Karpas-422 (cell line): Measurements from ENCODE around the gene ARL9. TPM values are rescaled to one million over a fixed set of nuclear protein-coding genes. Genes with fewer than 3 reads are reported as not detected.
A peak's percentile ranks its signal among the peaks of the same experiment; 100 is the strongest.

ENCODE experiments used
- DNase-seq: peaks from one replicate; pipeline ENCODE4 v3.0.0-alpha.2; 2015
- H2AFZ ChIP-seq: fragments of 200-600 bp; sonication (generic); 2 replicates; pipeline ENCODE4 v1.6.1; 2014; ENCODE audit warnings: antibody characterized with exemption, low read length, mixed read lengths
- H3K27ac ChIP-seq: fragments of 200-600 bp; sonication (generic); 2 replicates; pipeline ENCODE4 v1.5.1; 2014; ENCODE audit warnings: mild to moderate bottlenecking, low read length, moderate library complexity
- H3K27me3 ChIP-seq: fragments of 200-600 bp; sonication (generic); 2 replicates; pipeline ENCODE4 v1.6.1; 2014; ENCODE audit warnings: low read length, mixed read lengths
- H3K36me3 ChIP-seq: fragments of 200-600 bp; sonication (generic); 2 replicates; pipeline ENCODE4 v1.6.1; 2014; ENCODE audit warnings: low read length, mixed read lengths; ENCODE audit not compliant: insufficient read depth
- H3K4me1 ChIP-seq: fragments of 200-600 bp; sonication (generic); 2 replicates; pipeline ENCODE4 v1.6.1; 2014; ENCODE audit warnings: mild to moderate bottlenecking, low read length, mixed read lengths
- H3K4me2 ChIP-seq: fragments of 200-600 bp; sonication (generic); 2 replicates; pipeline ENCODE4 v1.6.1; 2014; ENCODE audit warnings: low read length, low read depth, mild to moderate bottlenecking; ENCODE audit not compliant: poor library complexity, severe bottlenecking
- H3K4me3 ChIP-seq: fragments of 200-600 bp; sonication (generic); 2 replicates; pipeline ENCODE4 v1.5.1; 2014; ENCODE audit warnings: mild to moderate bottlenecking, antibody characterized with exemption, low read length, mixed read lengths
- H3K79me2 ChIP-seq: fragments of 200-600 bp; sonication (generic); 2 replicates; pipeline ENCODE4 v1.6.1; 2014; ENCODE audit warnings: mild to moderate bottlenecking, low read length, mixed read lengths
- H3K9ac ChIP-seq: fragments of 200-600 bp; sonication (generic); 2 replicates; pipeline ENCODE4 v1.6.0; 2014; ENCODE audit warnings: low read length
- H3K9me2 ChIP-seq: fragments of 200-600 bp; sonication (generic), shearing (Covaris generic); replicated peaks from 2 replicates; pipeline ENCODE4 v1.6.0; 2014; ENCODE audit warnings: mild to moderate bottlenecking, low read length, moderate library complexity; ENCODE audit not compliant: insufficient read depth
- H3K9me3 ChIP-seq: fragments of 300-700, 200-600 bp; sonication (generic); 2 replicates; pipeline ENCODE4 v1.6.1; 2014; ENCODE audit warnings: low read length, mixed read lengths
- H4K20me1 ChIP-seq: fragments of 200-600 bp; sonication (generic); 2 replicates; pipeline ENCODE4 v1.6.1; 2014; ENCODE audit warnings: mild to moderate bottlenecking, antibody characterized with exemption, low read length, low read depth; ENCODE audit not compliant: insufficient read depth
- total RNA-seq: library from RNA; depleted of rRNA; stranded (reverse); fragments of >200 nt; shearing (Covaris generic); gene quantifications from 2 replicates; pipeline ENCODE4 v1.2.3, GENCODE V29; 2014; ENCODE audit warnings: low replicate concordance

The ARL9 gene
- total RNA-seq, 1 experiment from 2014 or later: not detected

GRCh38 chr4:56537147-56537546 lies 31.6 kb downstream of the ARL9 start:
- H3K9me3 ChIP-seq: no peaks in the 10 kb centered on the region
- no peak for DNase-seq
- H4K20me1 ChIP-seq: no peaks in the 10 kb centered on the region
- H3K4me2 ChIP-seq: no peak overlapping the region
- H3K9me2 ChIP-seq: no peaks in the 10 kb centered on the region
- H3K9ac ChIP-seq: no peak overlapping the region
- no peak overlapping the region for H2AFZ ChIP-seq
- no peak overlapping the region for H3K4me3 ChIP-seq
- H3K79me2 ChIP-seq: no peaks in the 10 kb centered on the region
- H3K27ac ChIP-seq: no peak overlapping the region
- H3K36me3 ChIP-seq: no peaks in the 10 kb centered on the region
- H3K27me3 ChIP-seq: no peaks in the 10 kb centered on the region
- no peaks in the 10 kb centered on the region for H3K4me1 ChIP-seq

DNA sequence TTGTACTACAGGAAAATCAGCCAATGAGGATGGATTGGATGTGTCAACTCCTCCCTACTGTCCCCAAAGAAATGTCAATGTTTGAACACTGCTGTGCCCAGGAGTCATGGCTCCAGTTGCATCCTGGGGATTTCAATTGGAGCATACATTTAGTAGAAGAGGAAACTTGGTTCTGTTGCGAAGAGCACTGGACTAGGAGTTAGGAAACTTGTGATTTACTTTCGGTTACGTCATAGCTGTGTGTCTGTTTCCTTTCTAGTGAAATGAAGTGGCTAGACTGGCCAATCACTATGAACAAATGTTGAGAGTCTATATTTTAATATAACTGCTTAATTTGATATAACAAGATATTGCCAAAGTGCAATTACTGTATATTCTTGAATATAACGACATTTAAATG lies 35.2 kb downstream of the ARL9 start:
- H3K9ac ChIP-seq: no peak overlapping the region
- no peaks in the 10 kb centered on the region for H3K79me2 ChIP-seq
- no peak overlapping the region for H3K4me3 ChIP-seq
- H3K27ac ChIP-seq: no peak overlapping the region
- no peaks in the 10 kb centered on the region for H3K9me3 ChIP-seq
- no peaks in the 10 kb centered on the region for H4K20me1 ChIP-seq
- H3K36me3 ChIP-seq: no peaks in the 10 kb centered on the region
- H3K4me1 ChIP-seq: peaks cover 4% of the 10 kb centered on the region
- H3K27me3 ChIP-seq: no peaks in the 10 kb centered on the region
- H3K9me2 ChIP-seq: no peaks in the 10 kb centered on the region
- H3K4me2 ChIP-seq: no peak overlapping the region
- no peak for DNase-seq
- no peak overlapping the region for H2AFZ ChIP-seq

DNA sequence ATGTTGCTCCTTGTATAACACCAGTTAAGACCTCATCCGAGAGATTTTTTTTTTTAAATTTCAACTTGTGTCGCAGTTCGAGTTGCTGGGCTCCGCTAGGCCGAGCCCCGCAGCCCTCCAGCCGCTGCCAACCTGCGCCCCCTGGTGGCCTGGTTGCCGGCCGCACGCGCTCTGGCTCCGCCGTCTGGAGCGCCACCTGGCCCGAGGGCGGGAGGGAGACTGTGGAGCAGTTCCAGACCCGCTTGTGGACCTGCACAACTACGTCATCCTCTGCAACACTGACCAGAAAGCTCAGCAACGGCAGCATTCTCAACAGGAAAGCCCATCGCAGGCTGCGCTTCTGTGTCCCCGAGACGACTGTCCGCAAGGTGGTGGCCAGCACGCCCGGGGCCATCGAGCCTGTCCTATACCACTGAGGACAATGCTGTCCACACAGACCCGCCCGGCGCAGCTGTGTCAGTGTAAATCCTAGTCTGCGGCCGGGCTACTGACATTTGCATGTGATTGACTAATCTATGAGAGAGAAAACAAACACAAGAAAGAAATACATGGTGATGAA lies 39.1 kb downstream of the ARL9 start:
- peak overlapping the region; percentile 47 for H3K4me2 ChIP-seq
- no peaks in the 10 kb centered on the region for H3K9me3 ChIP-seq
- H3K4me1 ChIP-seq: peaks cover 4% of the 10 kb centered on the region
- H3K9me2 ChIP-seq: no peaks in the 10 kb centered on the region
- DNase-seq: peak; percentile 90
- no peak overlapping the region for H2AFZ ChIP-seq
- H3K27me3 ChIP-seq: no peaks in the 10 kb centered on the region
- H3K79me2 ChIP-seq: no peaks in the 10 kb centered on the region
- no peaks in the 10 kb centered on the region for H4K20me1 ChIP-seq
- no peak overlapping the region for H3K27ac ChIP-seq
- H3K36me3 ChIP-seq: no peaks in the 10 kb centered on the region
- H3K9ac ChIP-seq: no peak overlapping the region
- peak overlapping the region; percentile 32; the same call in 1 of the 2 replicates for H3K4me3 ChIP-seq

- no peak overlapping the region for H3K27ac ChIP-seq
- DNase-seq: no peak
- no peaks in the 10 kb centered on the region for H3K36me3 ChIP-seq
- no peak overlapping the region for H3K9ac ChIP-seq
- no peaks in the 10 kb centered on the region for H3K79me2 ChIP-seq
- no peaks in the 10 kb centered on the region for H3K27me3 ChIP-seq
- no peaks in the 10 kb centered on the region for H3K9me2 ChIP-seq
- H2AFZ ChIP-seq: no peak overlapping the region
- no peaks in the 10 kb centered on the region for H4K20me1 ChIP-seq
- H3K9me3 ChIP-seq: no peaks in the 10 kb centered on the region
- H3K4me1 ChIP-seq: no peaks in the 10 kb centered on the region
- no peak overlapping the region for H3K4me3 ChIP-seq
- no peak overlapping the region for H3K4me2 ChIP-seq
Measured at GRCh38 chr4:56550642-56551041, 45.1 kb downstream of the ARL9 start.

GRCh38 chr4:56551516-56551915 lies 45.9 kb downstream of the ARL9 start:
- no peak overlapping the region for H3K27ac ChIP-seq
- no peaks in the 10 kb centered on the region for H3K4me1 ChIP-seq
- no peak overlapping the region for H3K4me3 ChIP-seq
- no peaks in the 10 kb centered on the region for H4K20me1 ChIP-seq
- no peak overlapping the region for H2AFZ ChIP-seq
- no peak for DNase-seq
- H3K4me2 ChIP-seq: no peak overlapping the region
- H3K9ac ChIP-seq: no peak overlapping the region
- no peaks in the 10 kb centered on the region for H3K9me3 ChIP-seq
- no peaks in the 10 kb centered on the region for H3K9me2 ChIP-seq
- H3K79me2 ChIP-seq: no peaks in the 10 kb centered on the region
- H3K36me3 ChIP-seq: no peaks in the 10 kb centered on the region
- no peaks in the 10 kb centered on the region for H3K27me3 ChIP-seq

- DNase-seq: no peak
- Histone ChIP-seq H2AFZ (no peak overlapping the region), H3K4me1 (no peaks in the 10 kb centered on the region), H3K9me2 (no peaks in the 10 kb centered on the region), H3K36me3 (no peaks in the 10 kb centered on the region), H4K20me1 (no peaks in the 10 kb centered on the region), H3K79me2 (no peaks in the 10 kb centered on the region), H3K9ac (no peak overlapping the region), H3K4me3 (no peak overlapping the region), H3K4me2 (no peak overlapping the region), H3K27me3 (no peaks in the 10 kb centered on the region), H3K9me3 (no peaks in the 10 kb centered on the region), H3K27ac (no peak overlapping the region)
Measured at GRCh38 chr4:56552273-56552672, 46.7 kb downstream of the ARL9 start.

DNA sequence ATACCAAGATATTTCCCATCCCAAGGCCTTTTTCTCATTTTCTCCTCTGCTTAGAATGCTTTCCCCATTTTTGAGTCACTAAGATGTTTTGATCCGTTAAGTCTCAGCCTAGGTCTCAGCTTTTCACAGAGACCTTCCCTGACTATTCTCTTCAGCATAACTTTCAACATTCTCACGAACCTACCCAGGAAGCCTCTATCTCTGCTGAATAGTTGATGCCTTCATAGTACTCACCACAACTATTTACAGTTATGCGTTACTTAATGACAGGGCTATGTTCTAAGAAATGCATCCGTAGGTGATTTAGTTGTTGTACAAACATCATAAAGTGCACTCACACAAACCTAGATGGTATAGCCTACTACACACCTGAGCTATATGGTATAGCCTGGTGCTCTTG lies 64.5 kb downstream of the ARL9 start:
- no peak for DNase-seq
- no peak overlapping the region for H3K9ac ChIP-seq
- no peak overlapping the region for H2AFZ ChIP-seq
- H3K4me3 ChIP-seq: no peak overlapping the region
- no peaks in the 10 kb centered on the region for H3K36me3 ChIP-seq
- H4K20me1 ChIP-seq: no peaks in the 10 kb centered on the region
- no peaks in the 10 kb centered on the region for H3K4me1 ChIP-seq
- no peak overlapping the region for H3K27ac ChIP-seq
- H3K27me3 ChIP-seq: no peaks in the 10 kb centered on the region
- H3K79me2 ChIP-seq: no peaks in the 10 kb centered on the region
- no peaks in the 10 kb centered on the region for H3K9me2 ChIP-seq
- no peaks in the 10 kb centered on the region for H3K9me3 ChIP-seq
- H3K4me2 ChIP-seq: no peak overlapping the region
